HL-60 (cell line): ENCODE data around the gene LCK.

Experiments used
- DNase-seq, 2 experiments: peaks; one replicate each; pipeline ENCODE4 v3.0.0-alpha.2; 2010 to 2020; ENCODE audit warnings: low read depth in 1 of 2, low spot score in 1 of 2
- H3K27ac ChIP-seq: fragments of 250-450 bp; sonication (Bioruptor Pico); replicated peaks from 2 replicates; pipeline ENCODE4 v1.5.1; 2020; ENCODE audit warnings: mild to moderate bottlenecking, moderate library complexity
- H3K27me3 ChIP-seq: fragments of 250-450 bp; sonication (Bioruptor Pico); 2 replicates; pipeline ENCODE4 v1.5.1; 2021; ENCODE audit warnings: mild to moderate bottlenecking, moderate library complexity; ENCODE audit not compliant: insufficient read depth, poor library complexity, severe bottlenecking
- H3K4me3 ChIP-seq: replicated peaks from 2 replicates; pipeline ENCODE4 v1.5.1; 2011; ENCODE audit warnings: mild to moderate bottlenecking, control low read depth, low read length; ENCODE audit not compliant: insufficient read depth
- CTCF ChIP-seq: IDR thresholded peaks from one replicate; pipeline ENCODE4 v1.5.1; 2011; ENCODE audit warnings: low read length, control low read depth, inconsistent platforms; ENCODE audit not compliant: insufficient read depth
- GABPA ChIP-seq: IDR thresholded peaks from 2 replicates; pipeline ENCODE4 v1.6.1; 2012; ENCODE audit warnings: low read depth
- POLR2AphosphoS5 ChIP-seq: IDR thresholded peaks from 2 replicates; pipeline ENCODE4 v1.6.1; 2012; ENCODE audit warnings: low read depth
- REST ChIP-seq: IDR thresholded peaks from 2 replicates; pipeline ENCODE4 v1.6.1; 2012; ENCODE audit warnings: low read depth; ENCODE audit not compliant: insufficient replicate concordance
- SPI1 ChIP-seq: IDR thresholded peaks from 2 replicates; pipeline ENCODE4 v1.6.1; 2012; ENCODE audit warnings: low read depth, mild to moderate bottlenecking, borderline replicate concordance

Gene LCK

GRCh38 chr1:32311709-32312393, 60.8 kb downstream of the LCK start:
- DNase-seq, result no peak
- TF ChIP-seq CTCF, result no peak
- TF ChIP-seq POLR2AphosphoS5, result no peak
- no peak for TF ChIP-seq GABPA
- no peak for TF ChIP-seq SPI1
- TF ChIP-seq REST, result no peak
- Histone ChIP-seq H3K27ac (no peak overlapping the region), H3K27me3 (no peaks in the 10 kb centered on the region), H3K4me3 (no peak overlapping the region)

GRCh38 chr1:32316903-32317277, 65.8 kb downstream of the LCK start:
- Histone ChIP-seq H3K4me3 (no peak overlapping the region), H3K27me3 (no peaks in the 10 kb centered on the region), H3K27ac (no peak overlapping the region)
- DNase-seq, result no peak
- TF ChIP-seq CTCF, result no peak
- no peak for TF ChIP-seq REST
- no peak for TF ChIP-seq GABPA

- H3K27me3 ChIP-seq, result no peaks in the 10 kb centered on the region
- H3K27ac ChIP-seq, result no peak overlapping the region
- no peak overlapping the region for H3K4me3 ChIP-seq
- no peak for DNase-seq
- no peak for TF ChIP-seq GABPA
- no peak for TF ChIP-seq POLR2AphosphoS5
- TF ChIP-seq SPI1, result no peak
- TF ChIP-seq REST, result no peak
Observed at GRCh38 chr1:32318127-32318869, 67.2 kb downstream of the LCK start.
